GM18519 (cell line): ENCODE data around the gene PLD4.

ENCODE experiments used
- ATAC-seq: cut with Tn5 transposase; IDR thresholded peaks from one replicate; pipeline ENCODE4 v1.9.1; 2021; ENCODE audit warnings: mild to moderate bottlenecking, moderate library complexity; ENCODE audit not compliant: unreplicated experiment, low FRiP score

Gene PLD4

DNA sequence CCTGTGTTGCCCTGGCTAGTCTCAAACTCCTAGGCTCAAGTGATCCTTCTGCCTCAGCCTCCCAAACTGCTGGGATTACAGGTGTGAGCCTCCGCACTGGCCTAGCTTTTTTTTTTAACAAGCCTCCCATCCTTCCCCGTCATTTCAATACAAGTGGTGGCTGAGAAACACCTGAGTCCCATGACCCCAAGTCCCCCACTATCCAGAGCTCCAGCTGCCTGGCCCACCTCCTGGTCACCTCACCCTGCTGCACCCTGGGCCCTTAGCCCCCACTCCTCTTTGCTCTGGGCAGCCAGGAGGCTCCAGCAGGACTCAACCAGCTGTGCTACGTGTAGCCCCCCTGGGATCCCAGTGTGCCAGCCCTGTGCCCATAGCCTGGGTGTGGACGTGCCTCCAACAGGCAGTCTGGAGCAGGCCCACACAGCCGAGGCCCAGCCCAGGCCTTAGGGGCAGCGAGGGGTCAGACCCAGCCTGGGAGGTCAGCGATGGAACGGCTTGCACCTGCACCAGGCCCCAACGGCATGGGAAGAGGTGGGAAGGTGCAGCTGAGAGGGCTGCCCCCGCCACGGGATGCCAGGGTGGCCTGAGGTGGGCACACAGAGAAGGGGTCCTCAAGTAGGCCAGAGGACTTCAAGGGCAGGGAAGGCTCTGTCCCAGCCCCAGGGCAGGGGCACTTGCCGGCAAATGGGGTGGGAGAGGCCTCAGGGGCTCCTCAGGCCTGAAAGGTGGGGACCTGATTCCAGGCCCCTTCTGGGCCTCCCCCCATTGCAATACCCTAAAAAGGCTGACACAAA is 47.0 kb downstream of the PLD4 start:
- no peak for ATAC-seq

DNA sequence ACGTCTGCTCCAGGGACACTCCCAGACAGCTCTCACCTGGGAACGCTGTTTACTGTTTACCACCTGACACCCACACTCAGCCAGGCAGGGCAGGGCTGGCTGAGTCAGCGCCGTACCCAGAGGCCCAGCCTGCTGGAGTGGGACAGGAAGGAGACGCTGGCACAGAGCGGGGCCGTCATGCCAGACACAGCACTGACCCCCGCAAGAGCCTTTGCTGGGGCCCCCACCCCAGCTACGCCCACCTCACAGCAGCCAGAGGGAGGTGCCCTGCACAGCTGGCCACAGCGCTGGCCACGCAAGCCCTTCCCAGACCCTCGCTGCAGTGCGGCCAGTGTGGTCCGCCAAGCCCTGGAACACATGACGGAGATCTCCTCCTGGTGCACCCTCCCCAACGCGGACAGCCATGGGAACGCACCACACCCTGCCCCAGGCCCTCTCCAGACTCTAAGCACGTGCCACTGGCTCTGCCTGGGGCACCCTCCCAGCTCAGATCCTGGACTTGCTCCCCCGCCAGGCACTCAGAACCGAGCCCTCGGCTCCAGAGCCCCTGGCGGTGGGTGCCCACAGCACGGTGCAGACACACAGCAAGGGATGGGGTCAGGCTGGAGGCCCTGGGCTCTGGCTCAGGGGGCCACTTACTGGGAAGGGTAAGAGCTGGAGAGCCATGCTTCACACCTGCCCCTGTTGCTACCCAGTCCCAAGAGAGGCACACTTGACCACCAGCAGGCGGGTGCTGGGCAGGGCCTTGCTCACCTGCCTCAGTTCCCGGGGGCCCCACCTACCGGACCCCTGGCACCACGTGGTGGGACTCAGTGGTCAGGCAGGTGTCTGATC is 47.8 kb downstream of the PLD4 start:
- ATAC-seq: no peak

DNA sequence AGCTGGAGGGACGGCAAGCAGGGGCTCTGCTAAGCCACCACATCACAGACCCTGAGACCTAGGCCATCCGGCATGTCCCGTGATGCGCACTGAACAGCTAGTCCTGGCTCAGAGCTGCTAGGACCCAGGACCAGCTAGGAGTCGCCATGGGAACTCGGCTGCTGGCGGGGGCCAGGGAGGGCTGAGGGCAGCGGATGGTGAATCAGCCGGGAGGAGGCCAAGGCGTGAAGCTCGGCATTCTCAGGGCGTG is 48.4 kb downstream of the PLD4 start:
- no peak for ATAC-seq

DNA sequence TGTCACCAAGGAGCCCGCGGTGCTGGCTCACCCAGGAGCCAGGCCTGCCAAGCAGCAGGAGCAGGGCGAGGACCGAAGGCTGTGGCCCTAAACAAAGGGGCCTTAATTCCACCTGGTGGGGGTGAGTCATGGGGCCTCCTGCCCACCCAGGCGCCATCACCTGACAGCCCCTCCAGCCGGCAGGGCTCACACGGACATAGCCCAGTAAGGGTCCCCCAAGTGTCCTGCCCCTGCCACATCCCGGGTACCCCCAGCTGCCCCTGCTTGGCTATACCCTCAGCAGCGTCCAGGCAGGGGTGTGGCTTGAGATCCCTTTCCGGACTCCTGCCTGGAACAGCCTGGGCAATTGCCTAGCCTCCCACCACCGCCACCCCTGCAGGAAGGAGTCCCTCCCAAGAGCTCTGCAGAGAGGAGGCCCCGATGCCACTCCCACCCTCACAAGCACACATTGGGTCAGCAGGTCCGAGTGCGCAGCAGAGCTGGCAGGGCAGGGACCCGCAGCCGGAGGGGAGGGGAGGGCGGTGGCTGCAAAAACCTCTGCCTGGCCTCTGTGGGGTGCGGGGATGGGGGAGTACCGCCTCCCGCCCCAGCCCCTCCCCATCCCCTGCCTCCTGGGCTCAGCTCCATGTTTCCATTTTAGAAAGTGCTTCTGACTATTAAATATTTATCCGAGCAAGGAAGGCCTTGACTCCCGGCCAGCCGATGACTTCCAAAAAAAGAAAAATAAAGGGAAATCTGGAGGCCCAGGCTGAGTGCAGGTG is 48.9 kb downstream of the PLD4 start:
- no peak for ATAC-seq

DNA sequence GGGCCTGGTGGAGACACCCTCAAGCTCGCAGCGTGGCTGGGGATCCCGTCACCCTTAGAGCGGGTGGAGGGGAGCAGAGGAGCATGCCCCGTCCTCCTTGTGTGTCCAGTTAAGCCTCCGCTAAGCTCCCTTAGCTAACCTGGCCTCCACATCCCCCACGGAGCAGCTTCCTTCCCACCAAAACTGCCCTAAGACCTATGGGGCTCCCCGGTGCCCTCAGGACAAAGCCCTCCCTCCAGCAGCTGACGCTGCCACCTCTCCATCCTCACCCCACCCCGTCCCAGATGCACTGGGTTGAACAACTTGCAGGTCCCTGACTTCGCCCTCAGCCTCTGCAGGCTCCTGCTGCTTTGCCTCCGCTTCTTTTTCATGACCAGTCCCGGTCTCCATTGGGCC is 49.5 kb downstream of the PLD4 start:
- ATAC-seq: no peak

DNA sequence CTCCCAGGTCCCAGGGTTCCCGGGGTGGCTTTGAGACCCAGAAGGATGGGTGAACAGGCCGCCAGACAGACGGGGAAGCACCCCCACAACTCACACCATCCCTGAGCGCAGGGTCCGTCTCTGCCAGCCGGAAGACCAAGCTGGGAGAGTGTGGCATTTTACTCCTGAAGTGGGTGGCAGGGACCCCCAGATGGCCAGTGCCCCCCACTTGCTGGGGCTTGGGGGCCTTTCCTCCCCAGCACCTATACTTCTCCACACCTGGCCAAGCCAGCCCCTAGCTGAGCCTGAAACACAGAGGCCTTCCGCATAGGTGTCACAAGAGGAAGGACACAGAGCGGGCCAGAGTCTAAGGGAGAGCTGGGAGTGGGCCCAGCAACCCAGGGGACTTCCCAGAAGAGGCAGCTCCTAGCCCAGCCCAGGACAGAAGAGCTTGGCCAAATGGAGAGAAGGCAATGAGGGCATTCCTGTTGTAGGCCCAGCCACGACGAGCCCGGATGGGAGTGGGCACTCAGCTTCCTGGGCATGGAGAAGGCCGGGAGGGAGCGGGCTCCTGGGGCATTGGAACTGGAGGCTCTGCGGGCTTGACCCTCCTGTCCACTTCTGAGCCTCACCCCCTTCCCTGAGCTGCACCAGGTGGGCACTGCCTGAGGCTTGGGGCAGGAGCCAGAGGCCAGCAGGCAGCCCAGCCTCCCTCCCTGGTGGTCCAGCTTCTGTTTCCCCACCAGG is 50.1 kb downstream of the PLD4 start:
- no peak for ATAC-seq

DNA sequence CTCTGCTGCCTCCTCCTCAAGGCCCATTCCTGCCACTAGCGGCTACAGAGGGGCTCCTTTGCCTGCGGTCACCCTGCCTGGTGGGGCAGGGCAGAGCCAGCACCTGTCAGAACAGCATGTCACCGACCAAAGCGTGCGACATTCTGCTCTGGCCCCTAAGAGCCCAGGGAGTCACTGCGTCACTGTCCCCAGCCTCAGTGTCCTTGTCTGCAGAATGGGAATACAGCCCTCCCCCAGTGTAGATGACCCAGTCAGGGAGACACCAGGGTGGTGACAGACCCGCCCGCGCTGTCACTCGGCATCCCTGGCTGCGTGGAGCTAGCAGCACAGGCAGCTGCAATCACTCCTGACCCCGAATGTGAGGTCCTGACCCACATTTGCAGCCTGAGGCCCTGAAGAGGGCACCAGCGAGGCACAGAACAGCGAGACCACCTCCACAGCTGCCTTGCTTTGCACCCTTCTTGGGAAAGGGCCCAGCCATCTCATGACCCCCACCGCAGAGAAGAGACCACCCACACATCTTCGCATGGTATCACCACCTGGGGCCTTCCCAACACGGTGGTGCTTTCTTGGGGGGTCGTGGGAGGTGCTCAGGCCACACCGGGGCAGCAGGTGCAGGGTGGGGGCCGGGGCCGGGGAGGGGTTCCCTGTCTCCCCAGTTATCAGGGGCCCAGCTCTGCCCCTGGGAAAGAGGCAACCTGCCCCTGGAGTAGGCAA is 51.0 kb downstream of the PLD4 start:
- no peak for ATAC-seq

DNA sequence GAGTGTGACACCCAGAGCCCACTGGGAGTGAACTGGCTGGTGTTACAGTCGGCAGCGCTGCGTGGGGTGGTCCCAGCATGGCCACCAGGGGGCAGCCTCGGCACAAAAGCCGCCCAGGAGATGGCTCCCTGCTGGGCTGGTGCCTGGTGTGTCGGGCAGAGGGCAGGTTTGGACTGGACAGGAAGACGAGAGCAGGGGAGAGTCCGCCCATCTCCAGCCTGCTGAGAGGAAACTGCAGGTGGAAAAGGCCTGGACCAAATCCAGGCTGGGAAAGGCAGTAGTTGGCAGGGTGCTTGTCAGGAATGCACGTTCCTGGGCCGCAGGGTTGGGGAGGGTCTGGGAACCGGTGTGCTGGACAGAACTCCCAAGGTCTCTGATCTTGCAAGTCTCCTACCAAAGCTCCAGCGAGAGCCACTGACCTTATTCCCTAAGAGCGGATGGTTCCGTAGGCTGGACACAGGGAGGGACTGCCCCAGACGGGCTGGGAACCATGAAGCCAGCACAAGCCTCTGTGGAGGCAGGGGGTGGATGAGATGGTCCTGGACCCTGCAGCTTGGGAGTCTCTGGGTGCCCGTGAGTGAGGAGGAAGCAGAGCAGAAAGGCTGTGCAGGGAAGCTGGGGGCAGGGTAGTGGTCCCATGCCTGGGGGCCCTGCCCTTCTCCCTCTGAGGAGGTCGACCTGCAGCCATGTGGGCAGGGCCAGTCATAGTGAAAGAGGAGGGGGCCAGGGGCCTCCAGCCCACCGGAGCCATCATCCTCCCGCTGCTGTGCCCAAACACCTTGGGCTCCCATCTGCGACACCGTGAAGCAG is 51.7 kb downstream of the PLD4 start:
- no peak for ATAC-seq

DNA sequence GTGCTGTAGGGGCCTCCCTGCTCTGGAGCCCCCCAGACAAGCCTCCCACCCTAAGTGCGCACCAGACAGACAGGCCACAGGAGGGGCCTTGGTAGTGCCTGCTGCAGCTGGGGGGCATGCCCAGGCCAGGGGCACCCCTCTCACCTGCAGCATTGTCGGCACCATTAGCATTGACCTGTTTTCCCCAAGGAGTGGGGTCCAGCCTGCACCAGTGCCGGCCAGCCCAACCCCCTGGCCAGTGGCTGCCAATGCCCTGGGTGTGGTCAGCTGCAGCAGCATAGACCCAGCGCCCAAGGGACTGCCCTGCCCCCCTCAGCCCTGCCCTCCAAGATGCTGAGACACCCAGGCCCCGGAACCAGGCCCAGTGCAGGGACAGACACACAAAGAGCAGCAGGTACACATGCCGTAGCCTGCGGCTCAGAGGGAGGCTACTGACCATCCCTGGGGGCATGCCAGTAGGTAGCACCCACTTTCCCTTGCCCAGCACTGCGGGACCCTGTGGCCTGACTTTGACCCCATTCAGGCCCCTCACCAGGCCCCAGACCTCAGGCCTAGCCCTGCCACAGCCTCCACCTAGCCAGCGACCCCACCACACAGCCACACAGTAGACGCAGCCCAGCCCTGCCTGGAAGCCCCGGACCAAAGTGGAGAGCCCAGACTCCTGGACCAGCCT is 52.5 kb downstream of the PLD4 start:
- no peak for ATAC-seq

DNA sequence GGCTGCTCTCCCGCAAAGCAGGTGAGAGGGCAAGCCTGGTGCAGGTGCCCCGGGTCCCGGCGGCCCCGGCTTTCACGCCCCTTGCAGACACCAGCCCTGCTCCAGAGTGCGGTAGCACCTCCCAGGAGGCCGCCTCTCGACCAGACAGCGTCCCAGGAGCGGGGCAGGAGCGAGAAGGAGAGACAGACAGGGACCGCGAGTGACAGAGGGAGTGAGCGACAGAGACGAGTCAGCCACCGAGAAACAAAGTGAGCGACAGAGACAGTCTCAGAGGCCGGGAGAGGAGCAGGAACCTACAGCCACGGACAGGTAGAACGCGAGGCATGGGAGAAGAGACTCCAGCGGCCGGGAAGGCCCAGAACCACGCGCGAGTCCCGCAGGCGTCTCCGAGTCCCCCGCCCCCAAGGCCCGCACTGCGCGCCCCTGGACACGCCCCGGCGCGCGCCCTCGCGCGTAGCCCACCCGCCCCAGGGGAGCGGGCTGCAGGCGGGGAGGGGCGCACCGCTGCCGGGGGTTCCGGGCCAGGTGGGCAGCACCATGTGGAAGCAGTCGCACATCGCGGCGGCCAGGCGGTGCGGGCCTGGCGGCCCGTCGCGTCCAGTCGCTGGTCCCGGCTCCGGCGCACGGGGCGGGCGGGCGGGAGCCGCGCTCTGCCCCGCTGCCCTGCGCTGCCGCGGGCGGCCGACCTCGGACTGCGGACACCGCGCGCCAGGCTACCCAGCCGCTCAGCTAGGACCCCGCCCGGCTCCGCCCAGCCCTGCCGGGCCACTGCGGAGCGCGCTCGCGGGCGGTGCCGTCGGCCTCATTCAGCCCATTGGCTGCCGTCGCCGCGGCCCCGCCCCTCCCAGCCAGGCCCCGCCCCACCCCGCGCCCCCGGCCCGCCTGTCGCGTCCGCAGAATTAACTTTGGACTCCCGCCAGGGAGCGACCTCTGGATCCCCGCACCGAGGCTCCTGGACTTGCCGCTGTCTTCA is 53.3 kb downstream of the PLD4 start, which contains the start of gene AHNAK2:
TSS of gene AHNAK2 (minus strand) at position 694 of the 973 bp plus-strand sequence. CDS start at position 557, 137 bp downstream.
- ATAC-seq: no peak

DNA sequence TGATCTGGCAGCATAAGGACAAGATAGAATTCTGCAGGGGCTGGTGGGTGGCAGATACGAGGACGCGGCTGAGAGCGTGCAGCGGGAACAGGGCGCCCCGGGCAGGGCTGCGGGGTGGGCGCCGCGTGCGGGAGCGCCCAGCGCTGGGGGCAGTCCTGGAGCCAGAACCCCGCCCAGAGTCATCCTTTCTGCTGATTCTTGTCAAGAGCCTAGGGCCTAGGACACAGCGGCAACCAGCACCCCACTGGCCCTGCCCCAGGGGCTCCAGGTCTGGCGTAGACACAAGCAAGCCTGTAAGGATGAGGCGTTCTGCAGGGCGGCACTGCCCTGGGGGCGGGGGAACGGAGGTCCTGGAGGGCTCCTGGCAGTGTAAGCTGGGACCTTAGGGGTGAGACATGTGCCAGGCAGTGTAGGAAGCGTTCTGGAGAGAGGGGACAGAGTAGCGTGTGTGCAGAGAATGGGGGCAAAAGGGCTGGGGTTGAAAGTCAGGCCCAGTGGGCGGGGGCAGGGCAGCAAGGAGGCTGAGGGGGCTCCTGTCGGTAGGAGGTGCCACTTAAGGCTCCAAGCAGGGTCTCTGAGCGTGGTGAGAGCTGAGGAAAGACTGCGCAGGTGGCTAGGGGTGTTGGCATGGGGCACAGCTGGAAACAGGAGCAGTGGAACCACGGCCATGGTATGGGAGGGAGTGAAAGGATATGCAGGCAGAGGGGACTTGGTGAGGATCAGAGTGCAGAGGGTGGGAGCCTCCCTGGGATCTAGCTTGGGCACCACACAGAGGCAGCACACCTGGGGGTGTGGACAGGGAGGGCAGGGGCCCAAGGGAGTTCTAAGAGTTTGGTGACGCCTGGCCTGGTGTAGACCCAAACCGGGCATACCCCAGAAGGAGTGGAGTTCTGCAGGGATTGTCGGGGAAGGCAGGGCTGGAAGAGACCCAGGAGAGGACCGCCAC is 54.3 kb downstream of the PLD4 start:
- ATAC-seq: no peak

DNA sequence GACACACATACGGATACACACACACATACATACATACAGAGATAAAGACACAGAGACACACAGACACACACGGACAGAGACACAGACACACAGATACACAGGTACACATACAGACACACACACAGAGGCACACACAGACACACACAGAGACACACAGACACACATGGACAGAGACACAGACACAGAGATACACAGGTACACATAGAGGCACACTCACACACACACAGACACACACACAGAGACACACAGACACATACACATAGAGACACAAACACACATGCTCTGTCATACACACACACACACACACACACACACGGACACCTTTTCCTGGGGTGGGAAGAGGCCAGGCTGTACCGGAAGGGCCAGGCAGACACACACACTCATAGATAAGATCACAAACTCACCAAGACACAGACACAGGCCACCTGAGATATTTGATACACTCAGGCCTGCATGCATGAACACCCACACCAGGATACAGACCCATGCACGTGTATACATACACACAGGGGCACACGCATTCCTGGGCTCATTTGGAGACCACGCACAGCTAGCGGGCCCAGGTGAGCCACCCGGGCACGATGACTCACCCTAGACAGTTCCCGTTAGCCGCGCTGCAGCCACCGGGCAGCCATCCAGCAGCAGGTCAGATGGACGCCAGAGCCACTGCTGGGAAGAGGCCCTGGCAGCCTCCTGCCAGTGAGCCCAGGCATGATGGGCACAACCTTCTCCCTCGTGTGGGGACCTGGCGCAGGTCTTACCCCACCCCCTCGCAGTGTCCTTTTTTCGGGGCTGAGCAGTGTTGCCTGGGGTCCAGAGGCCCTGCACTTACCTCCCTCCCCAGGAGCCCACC is 55.3 kb downstream of the PLD4 start:
- no peak for ATAC-seq

DNA sequence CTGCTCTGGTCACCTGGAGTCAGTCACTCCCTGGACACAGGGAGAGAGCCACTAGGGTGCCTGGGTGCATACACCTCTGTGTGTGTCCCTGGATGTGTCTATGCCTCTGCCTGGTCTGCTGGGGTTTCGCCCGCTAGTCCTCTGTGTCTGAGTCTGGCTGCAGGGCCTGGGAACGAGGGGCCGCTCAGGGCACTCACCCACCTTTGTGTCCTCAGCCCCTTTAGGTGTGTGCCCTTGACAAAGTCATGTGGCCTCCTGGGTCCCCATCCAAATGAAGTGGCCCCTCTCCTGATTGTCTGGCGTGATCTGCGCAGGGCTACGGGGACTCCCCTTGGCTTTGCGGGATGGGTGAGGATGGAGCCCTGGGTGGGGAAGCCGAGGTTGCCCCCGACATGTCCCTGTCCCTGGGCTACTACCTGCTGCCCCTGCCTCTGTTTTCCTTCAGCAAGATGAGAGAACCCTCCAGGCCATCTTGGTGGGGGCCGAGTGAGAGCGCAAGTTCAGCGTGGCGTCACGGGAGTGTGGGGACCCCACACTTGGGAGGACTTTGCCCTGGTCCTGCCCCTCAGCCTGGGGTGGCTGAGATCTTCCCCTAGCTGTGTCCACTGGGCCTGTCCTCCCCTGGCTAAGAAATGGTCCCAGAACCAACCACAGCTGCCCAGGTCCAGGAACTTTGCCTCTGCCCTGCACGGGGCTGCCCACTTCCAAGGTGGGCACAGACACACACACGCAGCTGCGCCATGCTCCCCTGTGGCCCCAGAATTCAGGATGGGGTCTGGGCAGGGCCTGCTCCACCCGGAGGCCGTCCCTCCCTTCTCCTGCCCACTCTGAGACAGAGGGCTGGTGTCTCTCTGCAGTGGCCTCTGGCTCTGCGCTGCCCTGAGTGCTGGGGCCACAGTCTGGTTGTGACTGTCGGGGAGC is 56.2 kb downstream of the PLD4 start:
- ATAC-seq: no peak

DNA sequence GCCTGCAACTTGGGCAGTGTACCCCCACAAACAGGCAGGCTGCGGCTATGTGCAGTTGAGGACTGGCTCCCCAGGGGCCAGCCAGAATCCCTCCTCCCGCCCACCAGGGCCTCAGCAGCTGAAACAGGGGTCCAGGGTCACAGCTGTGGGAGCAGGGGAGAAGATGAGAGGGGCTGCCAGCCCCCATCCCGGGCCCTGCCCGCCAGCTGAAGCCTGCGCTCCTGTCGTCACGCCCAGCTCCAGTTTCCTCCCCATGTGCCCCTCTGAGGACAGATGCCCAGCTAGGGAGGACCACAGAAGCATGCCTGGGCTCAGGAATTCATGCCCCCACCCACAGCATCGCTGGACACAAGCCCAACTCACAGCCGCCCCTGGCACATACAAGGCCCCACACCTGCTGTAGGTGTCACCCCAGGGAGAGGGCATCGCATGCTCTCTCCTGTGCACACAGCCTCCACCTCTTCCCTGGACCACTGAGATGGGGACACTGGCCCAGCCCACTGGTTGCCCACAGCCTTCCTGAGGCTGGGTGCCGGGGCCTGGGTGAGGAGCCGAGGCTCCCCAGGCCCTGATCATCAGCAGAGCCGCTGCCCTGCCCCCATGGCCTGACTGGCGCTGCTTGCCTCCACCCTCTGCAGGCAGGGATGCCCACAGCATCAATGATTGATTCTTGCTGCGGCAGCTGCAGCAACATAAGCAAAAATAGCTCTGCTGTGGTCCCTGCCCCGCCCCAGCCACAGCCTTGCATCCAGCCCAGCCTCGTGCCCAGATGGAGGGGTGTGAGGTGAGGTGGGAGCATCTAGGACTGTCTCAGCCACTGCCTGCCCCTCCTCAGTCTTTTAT is 57.2 kb downstream of the PLD4 start:
- ATAC-seq: no peak
